RPMI7951 (cell line): ENCODE measurements around the gene UBE2U. TPM values are rescaled to one million over a fixed set of nuclear protein-coding genes. Genes with fewer than 3 reads are reported as not detected.

ENCODE experiments used
- DNase-seq: peaks from one replicate; pipeline ENCODE4 v3.0.0-alpha.2; 2012; ENCODE audit warnings: low read depth
- total RNA-seq: library from RNA; depleted of rRNA; stranded (reverse); fragments of >200 nt; shearing (Covaris generic); gene quantifications from 2 replicates; pipeline ENCODE4 v1.2.3, GENCODE V29; 2014

UBE2U gene
- total RNA-seq, 1 experiment from 2014 or later, result not detected

DNA sequence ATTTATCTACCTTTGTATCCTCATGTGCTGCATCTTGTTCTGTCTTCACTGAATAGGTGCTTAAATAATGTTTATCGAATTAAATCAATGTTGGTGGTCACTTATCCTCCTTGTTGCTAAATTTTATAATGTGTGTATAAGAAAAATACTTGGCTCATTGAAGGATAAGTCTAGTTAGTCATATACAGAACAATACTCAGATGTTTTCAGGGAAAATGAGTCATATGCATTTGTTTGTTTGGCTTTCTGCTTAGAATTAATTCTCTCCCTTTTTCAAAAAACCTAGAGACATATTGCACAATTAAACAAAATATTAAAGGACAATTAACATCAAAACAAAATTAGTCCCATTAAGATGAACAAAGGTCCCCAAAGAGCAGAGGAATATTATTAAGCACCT, 89.0 kb downstream of the UBE2U start:
- no peak for DNase-seq

GRCh38 chr1:64293820-64294219, 90.4 kb downstream of the UBE2U start:
- DNase-seq, result no peak

- no peak for DNase-seq
These were observed 91.7 kb downstream of the UBE2U start for GRCh38 chr1:64295136-64295535.

- no peak for DNase-seq
These were observed 92.1 kb downstream of the UBE2U start for GRCh38 chr1:64295561-64295960.

GRCh38 chr1:64296459-64296858, 93.0 kb downstream of the UBE2U start:
- no peak for DNase-seq

GRCh38 chr1:64302194-64302593, 98.8 kb downstream of the UBE2U start:
- no peak for DNase-seq

- DNase-seq, result no peak
These were observed 99.5 kb downstream of the UBE2U start for GRCh38 chr1:64302971-64303370.

DNA sequence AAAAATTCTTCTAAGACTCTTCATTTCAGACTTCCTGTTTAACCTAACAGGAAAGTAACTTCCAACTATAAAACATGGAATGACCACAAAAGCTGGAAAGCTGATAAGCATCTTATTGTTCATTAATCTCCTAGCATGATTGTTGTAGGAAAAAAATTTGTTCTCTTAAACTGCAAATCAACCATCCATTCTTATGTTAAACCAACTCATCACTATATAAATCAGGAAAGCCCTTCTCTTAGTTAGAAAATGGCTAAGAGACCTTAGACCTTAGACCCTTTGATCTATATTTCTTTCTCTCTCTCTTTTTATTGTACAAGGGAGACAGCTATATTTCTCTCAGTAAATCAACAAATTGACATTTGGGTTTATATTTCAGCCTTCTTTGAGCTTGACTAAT, 101.4 kb downstream of the UBE2U start:
- DNase-seq, result no peak

DNA sequence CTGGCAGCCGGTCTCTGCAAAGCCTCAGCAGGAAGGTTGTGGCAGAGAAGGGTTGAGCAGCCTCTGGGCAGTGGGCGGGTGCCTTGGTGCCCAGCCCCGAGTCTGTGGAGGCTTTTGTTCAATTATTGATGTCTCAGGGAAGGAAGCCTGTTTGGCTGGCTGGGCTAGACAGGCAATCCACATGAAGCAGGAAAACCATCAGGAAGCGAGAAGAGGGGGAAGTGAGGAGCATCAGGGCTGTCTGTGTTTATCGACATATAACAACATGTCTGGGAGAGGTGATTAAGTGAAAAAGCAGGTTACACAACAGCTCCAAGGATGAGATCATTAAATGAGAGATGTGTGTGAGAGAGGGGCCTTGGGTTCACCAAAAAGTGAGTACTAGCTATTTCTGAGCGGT, 105.4 kb downstream of the UBE2U start:
- DNase-seq, result no peak

- DNase-seq, result no peak
These were observed 106.0 kb downstream of the UBE2U start for GRCh38 chr1:64309431-64309831.

DNA sequence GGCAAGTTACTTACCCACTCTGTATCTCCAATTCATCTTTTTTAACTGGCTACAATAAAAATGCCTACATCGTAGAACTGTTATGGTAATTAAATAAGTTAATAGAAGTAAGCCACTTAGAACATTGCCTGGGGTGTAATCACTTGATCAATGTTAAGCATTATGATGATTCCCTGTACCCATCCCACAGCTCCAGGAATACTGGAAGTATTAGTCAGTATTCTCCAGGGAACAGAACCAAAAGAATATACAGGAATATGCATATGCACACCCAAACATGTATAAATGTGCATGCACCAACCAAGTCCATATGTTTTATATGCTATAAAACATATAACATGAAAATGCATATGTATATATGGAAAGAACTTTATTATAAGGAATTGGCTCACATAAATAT, 107.3 kb downstream of the UBE2U start:
- DNase-seq, result no peak

DNA sequence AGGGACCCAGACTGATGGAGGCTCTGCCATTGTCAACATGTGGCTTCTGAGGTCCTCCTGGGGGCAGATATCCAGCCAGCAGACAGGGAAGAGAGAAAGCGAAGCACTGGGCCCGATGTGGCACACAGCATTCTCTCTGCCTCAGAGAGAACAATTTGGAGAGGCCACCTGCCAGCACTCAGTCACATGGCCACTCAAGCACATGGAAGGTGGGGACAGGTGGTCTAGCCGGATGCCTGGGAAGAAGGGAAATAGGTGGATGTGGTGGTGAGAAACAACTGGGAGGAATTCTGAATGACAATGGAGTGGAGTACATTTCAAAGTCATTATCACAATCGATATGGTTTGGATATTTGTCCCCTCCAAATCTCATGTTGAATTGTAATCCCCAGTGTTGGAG, 109.0 kb downstream of the UBE2U start:
- DNase-seq, result no peak

DNA sequence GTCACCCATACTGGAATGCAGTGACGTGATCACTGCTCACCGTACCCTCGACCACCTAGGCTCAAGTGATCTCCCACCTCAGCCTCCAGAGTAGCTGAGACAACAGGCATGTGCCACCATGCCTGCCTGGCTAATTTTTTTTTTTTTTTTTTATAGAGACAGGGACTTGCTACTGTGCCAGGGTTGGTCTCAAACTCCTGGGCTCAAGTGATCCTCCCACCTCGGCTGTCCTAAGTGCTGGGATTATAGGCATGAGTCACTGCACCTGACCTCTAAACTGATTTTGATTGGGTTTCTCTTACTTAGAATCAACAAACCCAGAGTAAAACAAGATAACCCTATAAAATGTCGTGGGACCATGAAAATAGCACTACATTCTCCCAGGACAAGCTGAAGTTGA, 112.0 kb downstream of the UBE2U start:
- no peak for DNase-seq
